HL-60 (cell line): ENCODE results near the gene GAK.

Experiments used
- DNase-seq, 2 experiments: peaks; one replicate each; pipeline ENCODE4 v3.0.0-alpha.2; 2010 to 2020; ENCODE audit warnings: low read depth in 1 of 2, low spot score in 1 of 2
- H3K27ac ChIP-seq: fragments of 250-450 bp; sonication (Bioruptor Pico); replicated peaks from 2 replicates; pipeline ENCODE4 v1.5.1; 2020; ENCODE audit warnings: mild to moderate bottlenecking, moderate library complexity
- H3K27me3 ChIP-seq: fragments of 250-450 bp; sonication (Bioruptor Pico); 2 replicates; pipeline ENCODE4 v1.5.1; 2021; ENCODE audit warnings: mild to moderate bottlenecking, moderate library complexity; ENCODE audit not compliant: insufficient read depth, poor library complexity, severe bottlenecking
- H3K4me3 ChIP-seq: replicated peaks from 2 replicates; pipeline ENCODE4 v1.5.1; 2011; ENCODE audit warnings: mild to moderate bottlenecking, control low read depth, low read length; ENCODE audit not compliant: insufficient read depth
- CTCF ChIP-seq: IDR thresholded peaks from one replicate; pipeline ENCODE4 v1.5.1; 2011; ENCODE audit warnings: low read length, control low read depth, inconsistent platforms; ENCODE audit not compliant: insufficient read depth
- GABPA ChIP-seq: IDR thresholded peaks from 2 replicates; pipeline ENCODE4 v1.6.1; 2012; ENCODE audit warnings: low read depth
- POLR2AphosphoS5 ChIP-seq: IDR thresholded peaks from 2 replicates; pipeline ENCODE4 v1.6.1; 2012; ENCODE audit warnings: low read depth
- REST ChIP-seq: IDR thresholded peaks from 2 replicates; pipeline ENCODE4 v1.6.1; 2012; ENCODE audit warnings: low read depth; ENCODE audit not compliant: insufficient replicate concordance
- SPI1 ChIP-seq: IDR thresholded peaks from 2 replicates; pipeline ENCODE4 v1.6.1; 2012; ENCODE audit warnings: low read depth, mild to moderate bottlenecking, borderline replicate concordance

Gene GAK

GRCh38 chr4:865572-865971 is 66.5 kb downstream of the GAK start:
- DNase-seq = no peak
- Histone ChIP-seq H3K27me3 (no peaks in the 10 kb centered on the region), H3K27ac (no peak overlapping the region), H3K4me3 (no peak overlapping the region)
- no peak for TF ChIP-seq SPI1
- no peak for TF ChIP-seq POLR2AphosphoS5
- TF ChIP-seq REST = no peak
- TF ChIP-seq CTCF = no peak
- TF ChIP-seq GABPA = no peak

GRCh38 chr4:865121-865465 is 67.0 kb downstream of the GAK start:
- Histone ChIP-seq H3K4me3 (no peak overlapping the region), H3K27me3 (no peaks in the 10 kb centered on the region), H3K27ac (no peak overlapping the region)
- TF ChIP-seq CTCF (no peak), REST (no peak), SPI1 (no peak), POLR2AphosphoS5 (no peak), GABPA (no peak)
- DNase-seq = no peak

GRCh38 chr4:864456-865120 is 67.5 kb downstream of the GAK start:
- no peak overlapping the region for H3K27ac ChIP-seq
- H3K4me3 ChIP-seq = no peak overlapping the region
- no peak for DNase-seq
- TF ChIP-seq POLR2AphosphoS5 (no peak), SPI1 (no peak), REST (no peak), CTCF (no peak), GABPA (no peak)
- H3K27me3 ChIP-seq = no peaks in the 10 kb centered on the region
